Right lobe of liver (tissue), 6 donors: ENCODE measurements around the gene TTC7B. TPM values are rescaled to one million over a fixed set of nuclear protein-coding genes. Genes with fewer than 3 reads are reported as not detected.

Experiments
- ATAC-seq, 4 donors: fragments of 200-7000 bp; cut with Tn5 transposase; one replicate each; pipeline ENCODE4 v1.9.1; 2020; ENCODE audit warnings: mild to moderate bottlenecking in 4 of 4, moderate library complexity in 4 of 4
- DNase-seq, 3 donors: peaks; one replicate each; pipeline ENCODE4 v3.0.0-alpha.2; 2020
- H3K27ac ChIP-seq, 3 donors: fragments of 200-600 bp; one replicate each; pipeline ENCODE4 v1.8.0; 2022
- H3K27me3 ChIP-seq, 2 donors: fragments of 200-600 bp; one replicate each; pipeline ENCODE4 v1.8.0; 2022
- H3K36me3 ChIP-seq, 4 donors: fragments of 200-600 bp; sonication (generic) in 1 of 4; one replicate each; pipeline versions ENCODE4 v1.5.1 to v1.8.0; 2017 to 2022; ENCODE audit warnings: control low read depth in 1 of 4
- H3K4me1 ChIP-seq, 4 donors: fragments of 200-600 bp; sonication (generic) in 1 of 4; one replicate each; pipeline versions ENCODE4 v1.5.1 to v1.8.0; 2017 to 2022; ENCODE audit warnings: control low read depth in 1 of 4
- H3K4me3 ChIP-seq, 3 donors: fragments of 200-600 bp; one replicate each; pipeline ENCODE4 v1.8.0; 2022
- H3K9me3 ChIP-seq, 4 donors: fragments of 200-600 bp; sonication (generic) in 1 of 4; one replicate each; pipeline versions ENCODE4 v1.5.1 to v1.8.0; 2017 to 2022; ENCODE audit warnings: control low read depth in 1 of 4
- POLR2A ChIP-seq: fragments of 450-650 bp; IDR thresholded peaks from one replicate; pipeline ENCODE4 v1.6.1; 2017; ENCODE audit warnings: antibody characterized with exemption, mild to moderate bottlenecking
- WGBS: methylation state at CpG from one replicate; pipeline ENCODE4 v1.1.6; 2018; ENCODE audit warnings: low coverage, low lambda C conversion rate; ENCODE audit not compliant: insufficient coverage; ENCODE audit errors: missing lambda C conversion rate; 5-methylcytosine and 5-hydroxymethylcytosine counted together
- intact Hi-C, 2 donors: fragments of 100-400 bp; cut with DNase I; formaldehyde crosslinking; loops; one replicate each; pipeline versions ENCODE4 v1.11.2 to v1.14.1; 2022
- total RNA-seq, 6 experiments: library from RNA; depleted of rRNA in 2 of 6; stranded (reverse); fragments of >200 nt in 2 of 6; fragmentation: NEBNext Ultra II Directional in 3 of 6; extraction: Animal tissue kit (Norgen Biotek cat#: 25700) in 3 of 6; gene quantifications; one replicate each; pipeline versions ENCODE4 v1.1.0 to v1.2.4, GENCODE V29; 2016 to 2023
- TF ChIP-seq, protein P1 (sequence below), 4 donors: fragments of 200-600 bp in 3 of 4; fragments of 450-650 bp in 1 of 4; IDR thresholded peaks; one replicate each; pipeline versions ENCODE4 v1.5.1 to v1.8.0; 2016 to 2022; ENCODE audit warnings: antibody characterized with exemption in 4 of 4, mild to moderate bottlenecking in 2 of 4
- donor health status: DM: no; HTN: yes; CAD: no.
- donor health status: DM: no; HTN: no; CAD: no.
- donor health status: DM: no; HTN: no; CAD: no.
- donor health status: DM: no; HTN: yes; CAD: no.
- donor health status: DM: no; HTN: yes; CAD: no.

TTC7B gene
- total RNA-seq, 6 experiments from 2014 or later, result 18.4 to 56.1 (median 37.5) TPM

DNA sequence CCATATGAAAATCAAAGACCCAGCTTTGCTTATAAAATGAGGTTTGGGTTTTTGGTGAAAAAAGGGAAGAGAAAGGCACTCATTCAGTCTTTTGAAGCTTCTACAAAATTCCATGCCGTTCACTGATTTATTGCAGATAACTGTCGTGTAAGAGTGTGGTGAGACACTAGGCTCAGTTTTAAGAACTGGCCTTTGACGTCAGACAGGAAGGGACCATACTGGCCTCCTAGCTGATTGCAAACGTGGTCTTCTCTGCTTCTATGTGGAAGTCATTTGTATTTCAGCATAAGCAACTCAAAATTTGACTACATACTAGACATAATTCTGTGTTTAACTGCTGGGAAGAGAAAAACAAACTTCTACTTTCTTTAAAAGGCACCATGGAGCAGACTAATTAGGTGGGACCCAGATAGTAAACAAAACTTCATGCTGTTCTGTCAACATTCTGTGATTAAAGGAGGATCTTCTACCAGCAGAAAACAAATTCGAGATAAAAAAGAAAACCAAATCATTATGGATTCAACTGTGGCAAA, 168.7 kb downstream of the TTC7B start:
- intact Hi-C loops, result no loop called here
- Histone ChIP-seq H3K9me3 (no peaks in the 10 kb centered on the region), H3K36me3 (peaks cover 0 to 8% (median 1%) of the 10 kb centered on the region in 4 donors), H3K27ac (no peak overlapping the region), H3K4me3 (no peak overlapping the region), H3K27me3 (no peaks in the 10 kb centered on the region), H3K4me1 (no peaks in the 10 kb centered on the region)
- WGBS, result 47% methylated on average over 5 of the region's 5 CpGs
- ATAC-seq (no peak), DNase-seq (no peak)
- TF ChIP-seq POLR2A, result no peak

- Histone ChIP-seq H3K4me3 (no peak overlapping the region), H3K4me1 (no peaks in the 10 kb centered on the region), H3K27me3 (no peaks in the 10 kb centered on the region), H3K27ac (no peak overlapping the region), H3K36me3 (peaks cover 0 to 8% (median 0%) of the 10 kb centered on the region in 4 donors), H3K9me3 (no peaks in the 10 kb centered on the region)
- TF ChIP-seq, protein P1, sequence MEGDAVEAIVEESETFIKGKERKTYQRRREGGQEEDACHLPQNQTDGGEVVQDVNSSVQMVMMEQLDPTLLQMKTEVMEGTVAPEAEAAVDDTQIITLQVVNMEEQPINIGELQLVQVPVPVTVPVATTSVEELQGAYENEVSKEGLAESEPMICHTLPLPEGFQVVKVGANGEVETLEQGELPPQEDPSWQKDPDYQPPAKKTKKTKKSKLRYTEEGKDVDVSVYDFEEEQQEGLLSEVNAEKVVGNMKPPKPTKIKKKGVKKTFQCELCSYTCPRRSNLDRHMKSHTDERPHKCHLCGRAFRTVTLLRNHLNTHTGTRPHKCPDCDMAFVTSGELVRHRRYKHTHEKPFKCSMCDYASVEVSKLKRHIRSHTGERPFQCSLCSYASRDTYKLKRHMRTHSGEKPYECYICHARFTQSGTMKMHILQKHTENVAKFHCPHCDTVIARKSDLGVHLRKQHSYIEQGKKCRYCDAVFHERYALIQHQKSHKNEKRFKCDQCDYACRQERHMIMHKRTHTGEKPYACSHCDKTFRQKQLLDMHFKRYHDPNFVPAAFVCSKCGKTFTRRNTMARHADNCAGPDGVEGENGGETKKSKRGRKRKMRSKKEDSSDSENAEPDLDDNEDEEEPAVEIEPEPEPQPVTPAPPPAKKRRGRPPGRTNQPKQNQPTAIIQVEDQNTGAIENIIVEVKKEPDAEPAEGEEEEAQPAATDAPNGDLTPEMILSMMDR (IDR thresholded peaks at IDR 0.05), result no peak
- TF ChIP-seq POLR2A, result no peak
- DNase-seq, result no peak
- no peak for ATAC-seq
- intact Hi-C loops, result no loop called here
- 94% methylated on average over 2 of the region's 6 CpGs for WGBS
Measured at GRCh38 chr14:90645842-90646443, 170.3 kb downstream of the TTC7B start.

DNA sequence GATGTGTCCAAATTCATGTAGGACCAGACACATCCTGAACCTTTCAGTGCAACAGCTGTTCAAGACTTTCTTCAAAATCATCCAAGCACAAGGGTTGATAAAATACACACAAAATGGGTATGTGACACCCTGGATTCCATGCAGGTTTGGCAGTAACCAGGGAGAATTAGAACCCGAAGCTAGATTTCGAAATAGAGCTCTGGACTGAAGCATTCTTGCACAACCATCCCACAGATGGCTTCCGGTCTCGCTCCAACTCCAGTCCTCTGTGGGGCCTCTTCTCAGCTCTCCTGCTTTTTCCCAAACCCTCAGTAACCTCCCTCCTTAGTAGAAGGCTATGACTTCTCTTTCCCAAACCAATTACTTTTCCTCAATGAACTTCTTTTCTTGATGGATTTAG, 171.3 kb downstream of the TTC7B start:
- intact Hi-C loops, result no loop called here
- Histone ChIP-seq H3K36me3 (peaks cover 0 to 8% (median 0%) of the 10 kb centered on the region in 4 donors), H3K4me1 (no peaks in the 10 kb centered on the region), H3K27me3 (no peaks in the 10 kb centered on the region), H3K4me3 (no peak overlapping the region), H3K27ac (no peak overlapping the region), H3K9me3 (no peaks in the 10 kb centered on the region)
- DNase-seq (no peak), ATAC-seq (peak; percentile 54 to 75 (median 63))
- 17% methylated on average over 4 of the region's 4 CpGs for WGBS
- TF ChIP-seq POLR2A, result no peak
- TF ChIP-seq, protein P1 (IDR thresholded peaks at IDR 0.05), result no peak

DNA sequence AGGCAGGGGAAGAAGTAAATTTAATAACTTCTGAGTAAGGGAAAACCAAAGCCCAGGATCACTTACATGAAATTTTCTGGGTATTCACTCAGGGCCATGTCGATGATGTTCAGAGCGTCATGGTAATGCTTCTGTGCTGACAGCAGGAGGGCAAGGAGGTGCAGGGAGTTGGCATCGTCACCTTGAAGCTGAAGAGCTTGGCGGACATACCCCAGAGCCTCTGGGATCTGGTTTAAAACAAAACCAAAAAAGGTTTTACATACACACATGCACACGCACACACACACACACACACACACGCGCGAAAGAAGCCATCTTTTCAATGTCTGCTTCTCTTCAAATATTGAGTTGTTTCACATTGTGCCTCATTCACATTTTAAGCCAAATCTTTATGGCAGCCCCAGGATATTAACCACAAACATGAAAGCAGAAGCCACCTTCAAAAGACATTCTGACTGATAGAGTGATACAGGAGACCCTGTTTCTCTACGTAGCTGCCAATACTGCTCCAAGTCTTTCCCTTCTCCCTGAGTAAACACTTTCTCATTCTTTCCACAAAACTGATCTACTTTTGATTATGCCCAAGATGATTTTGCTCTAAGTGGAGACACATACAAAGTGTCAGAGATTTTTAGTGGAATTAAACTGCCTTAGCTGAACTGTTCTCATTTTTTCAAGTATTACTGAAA, 172.1 kb downstream of the TTC7B start:
- Histone ChIP-seq H3K36me3 (peaks cover 0 to 8% (median 0%) of the 10 kb centered on the region in 4 donors), H3K4me1 (no peaks in the 10 kb centered on the region), H3K27ac (no peak overlapping the region), H3K9me3 (no peaks in the 10 kb centered on the region), H3K4me3 (no peak overlapping the region), H3K27me3 (no peaks in the 10 kb centered on the region)
- ATAC-seq, result no peak
- intact Hi-C loops, result no loop called here
- no peak for TF ChIP-seq POLR2A
- TF ChIP-seq, protein P1 (IDR thresholded peaks at IDR 0.05), result no peak
- 87% methylated on average over 9 of the region's 9 CpGs for WGBS
- no peak for DNase-seq

DNA sequence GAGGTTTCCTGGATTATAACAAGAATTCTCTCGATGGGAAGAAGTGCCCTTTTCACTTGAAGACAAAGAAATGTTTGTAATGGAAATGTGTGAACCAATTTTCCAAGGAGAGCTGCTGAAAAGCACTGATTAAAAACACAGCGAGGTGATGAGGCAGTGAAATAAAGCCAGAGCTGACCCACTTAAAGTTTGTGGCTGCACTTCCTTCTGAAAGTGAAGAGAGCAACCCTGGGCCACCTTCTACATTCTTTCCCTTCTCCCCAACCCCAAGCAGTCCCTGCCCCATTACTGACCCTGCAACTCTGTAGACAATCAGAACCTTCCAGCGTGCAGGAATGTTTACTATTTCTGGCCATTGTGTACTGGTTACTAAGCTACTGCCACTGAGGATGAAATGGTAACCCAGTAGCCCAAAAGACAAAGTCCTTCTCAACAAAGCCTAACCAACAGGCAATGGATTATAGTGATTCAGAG, 173.9 kb downstream of the TTC7B start:
- WGBS, result 59% methylated on average over 3 of the region's 3 CpGs
- DNase-seq, result no peak

More for the DNA sequence above, 173.9 kb downstream of the TTC7B start:
- no peaks in the 10 kb centered on the region for H3K9me3 ChIP-seq
- H3K27ac ChIP-seq, result no peak overlapping the region
- intact Hi-C loops, result no loop called here
- no peaks in the 10 kb centered on the region for H3K27me3 ChIP-seq
- H3K4me3 ChIP-seq, result no peak overlapping the region
- no peaks in the 10 kb centered on the region for H3K4me1 ChIP-seq
- no peak for TF ChIP-seq POLR2A
- no peak for ATAC-seq
- H3K36me3 ChIP-seq, result peaks cover 0 to 8% (median 0%) of the 10 kb centered on the region in 4 donors
